22Rv1 (cell line): Measurements from ENCODE around the gene CAB39L.

Source experiments
- ZFX ChIP-seq: fragments of 450-650 bp; IDR thresholded peaks from 2 replicates; pipeline ENCODE4 v1.6.1; 2017; ENCODE audit warnings: antibody characterized with exemption, borderline replicate concordance
- TF ChIP-seq, protein P1 (sequence below): fragments of 450-650 bp; IDR thresholded peaks from 2 replicates; pipeline ENCODE4 v1.5.1; 2017; ENCODE audit warnings: mild to moderate bottlenecking

- TF ChIP-seq, protein P1, sequence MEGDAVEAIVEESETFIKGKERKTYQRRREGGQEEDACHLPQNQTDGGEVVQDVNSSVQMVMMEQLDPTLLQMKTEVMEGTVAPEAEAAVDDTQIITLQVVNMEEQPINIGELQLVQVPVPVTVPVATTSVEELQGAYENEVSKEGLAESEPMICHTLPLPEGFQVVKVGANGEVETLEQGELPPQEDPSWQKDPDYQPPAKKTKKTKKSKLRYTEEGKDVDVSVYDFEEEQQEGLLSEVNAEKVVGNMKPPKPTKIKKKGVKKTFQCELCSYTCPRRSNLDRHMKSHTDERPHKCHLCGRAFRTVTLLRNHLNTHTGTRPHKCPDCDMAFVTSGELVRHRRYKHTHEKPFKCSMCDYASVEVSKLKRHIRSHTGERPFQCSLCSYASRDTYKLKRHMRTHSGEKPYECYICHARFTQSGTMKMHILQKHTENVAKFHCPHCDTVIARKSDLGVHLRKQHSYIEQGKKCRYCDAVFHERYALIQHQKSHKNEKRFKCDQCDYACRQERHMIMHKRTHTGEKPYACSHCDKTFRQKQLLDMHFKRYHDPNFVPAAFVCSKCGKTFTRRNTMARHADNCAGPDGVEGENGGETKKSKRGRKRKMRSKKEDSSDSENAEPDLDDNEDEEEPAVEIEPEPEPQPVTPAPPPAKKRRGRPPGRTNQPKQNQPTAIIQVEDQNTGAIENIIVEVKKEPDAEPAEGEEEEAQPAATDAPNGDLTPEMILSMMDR: no peak
- TF ChIP-seq ZFX: no peak
These were observed 37.9 kb upstream of the CAB39L start for GRCh38 chr13:49481788-49482187.
